ENCODE data around the gene GBF1.

Gene GBF1

GRCh38 chr10:102406815-102407214, 161.5 kb downstream of the GBF1 start:
- H3K27ac ChIP-seq (ENCODE audit: low read depth, low read length): no peak overlapping the region
- H3K4me1 ChIP-seq (ENCODE audit: control insufficient read depth, insufficient read depth, low read length, unreplicated experiment): peaks cover 20% of the 10 kb centered on the region

DNA sequence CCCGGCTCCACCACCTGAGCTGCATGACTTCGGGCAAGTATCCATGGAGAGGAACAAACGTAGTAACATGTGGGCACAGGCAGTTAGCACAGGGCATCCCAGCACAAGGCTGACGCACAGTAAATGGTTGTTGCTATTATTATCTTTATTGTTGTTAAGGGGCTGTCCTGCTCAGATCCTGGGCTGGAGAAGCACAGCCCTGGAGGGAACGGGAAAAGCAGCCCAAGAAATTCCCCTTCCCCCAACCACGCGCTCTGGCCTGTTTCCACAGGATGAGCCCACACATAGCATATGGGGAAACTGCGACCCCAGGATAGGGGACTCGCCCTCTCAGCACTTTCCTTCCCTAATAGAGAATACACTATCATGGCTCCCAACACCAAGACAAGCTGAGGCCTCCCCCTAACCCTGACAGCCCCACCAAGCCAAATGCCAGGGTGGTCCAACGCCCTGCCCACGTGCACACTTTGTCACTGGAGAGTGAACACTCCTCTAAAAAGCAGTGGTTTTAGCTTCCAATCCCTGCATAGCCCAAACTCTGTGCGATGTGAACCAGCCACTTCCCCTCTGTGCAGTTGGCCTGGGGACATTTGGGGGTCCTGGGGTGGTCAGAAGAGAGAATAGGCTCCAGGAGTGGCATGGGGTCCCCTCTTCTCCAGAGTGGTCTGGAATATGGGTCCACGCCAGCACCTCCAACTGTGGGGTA, 162.2 kb downstream of the GBF1 start:
- Histone ChIP-seq H2AFZ (ENCODE audit: low read length, unreplicated experiment) (no peak overlapping the region), H3K4me1 (ENCODE audit: control insufficient read depth, insufficient read depth, low read length, unreplicated experiment) (peaks cover 16% of the 10 kb centered on the region), H3K4me3 (ENCODE audit: low read depth, low read length) (no peak overlapping the region), H3K36me3 (ENCODE audit: insufficient read depth, low read length) (no peaks in the 10 kb centered on the region), H3K79me2 (ENCODE audit: control insufficient read depth, insufficient read depth, low read length, unreplicated experiment) (no peaks in the 10 kb centered on the region), H3K27me3 (ENCODE audit: insufficient read depth, low read length) (peaks cover 38% of the 10 kb centered on the region), H3K27ac (ENCODE audit: low read depth, low read length) (no peak overlapping the region)

More at GRCh38 chr10:102406815-102407214, 161.5 kb downstream of the GBF1 start:
- no peaks in the 10 kb centered on the region for H3K36me3 ChIP-seq (ENCODE audit: insufficient read depth, low read length)
- H3K4me3 ChIP-seq (ENCODE audit: low read depth, low read length): no peak overlapping the region
- no peaks in the 10 kb centered on the region for H3K79me2 ChIP-seq (ENCODE audit: control insufficient read depth, insufficient read depth, low read length, unreplicated experiment)
- no peak overlapping the region for H2AFZ ChIP-seq (ENCODE audit: low read length, unreplicated experiment)
- H3K27me3 ChIP-seq (ENCODE audit: insufficient read depth, low read length): peaks cover 38% of the 10 kb centered on the region

GRCh38 chr10:102408131-102408727, 162.9 kb downstream of the GBF1 start:
- Histone ChIP-seq H3K79me2 (ENCODE audit: control insufficient read depth, insufficient read depth, low read length, unreplicated experiment) (no peaks in the 10 kb centered on the region), H3K4me3 (ENCODE audit: low read depth, low read length) (peak overlapping the region; percentile 78), H3K27me3 (ENCODE audit: insufficient read depth, low read length) (peaks cover 38% of the 10 kb centered on the region), H3K27ac (ENCODE audit: low read depth, low read length) (no peak overlapping the region), H3K36me3 (ENCODE audit: insufficient read depth, low read length) (no peaks in the 10 kb centered on the region), H2AFZ (ENCODE audit: low read length, unreplicated experiment) (no peak overlapping the region), H3K4me1 (ENCODE audit: control insufficient read depth, insufficient read depth, low read length, unreplicated experiment) (peaks cover 20% of the 10 kb centered on the region)

- peak overlapping the region; percentile 62 for H2AFZ ChIP-seq (ENCODE audit: low read length, unreplicated experiment)
These were observed 163.6 kb downstream of the GBF1 start for GRCh38 chr10:102408728-102409603.

DNA sequence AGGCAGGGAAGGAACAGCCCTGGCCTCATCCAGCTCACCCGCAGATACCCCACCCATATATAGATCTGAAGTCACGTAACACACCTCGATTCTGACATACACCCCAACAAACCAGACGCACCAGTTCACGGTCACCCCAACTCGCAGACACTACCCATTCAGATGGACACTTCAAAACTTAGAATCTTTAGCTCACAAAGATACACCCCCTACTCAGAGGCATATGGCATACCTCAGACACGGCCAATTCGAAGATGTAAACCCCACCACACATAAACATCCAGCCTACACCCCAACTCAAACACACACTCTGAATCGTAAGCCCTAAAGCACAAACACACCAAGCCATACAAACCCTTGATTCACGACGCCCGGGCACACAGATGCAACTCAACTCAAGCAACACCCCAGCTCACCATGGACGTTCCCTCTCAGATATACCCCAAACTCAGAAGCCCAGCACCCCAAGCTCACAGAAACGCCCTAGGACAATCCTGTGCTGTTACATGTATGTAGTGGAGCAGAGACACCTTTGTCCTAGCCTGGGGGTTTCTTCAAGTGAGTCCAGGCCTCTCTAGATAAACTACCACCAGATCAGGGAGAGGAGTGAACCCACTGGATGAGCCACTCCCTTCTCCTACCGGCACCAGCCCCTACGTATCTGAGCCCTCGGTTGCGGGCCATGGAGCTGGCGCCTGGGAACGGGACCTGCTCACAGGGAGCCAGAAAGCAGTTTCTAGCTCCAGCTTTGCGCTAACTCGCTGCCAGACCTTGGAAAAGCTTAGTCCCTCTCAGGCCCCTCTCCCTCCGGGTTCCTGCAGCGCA, 164.5 kb downstream of the GBF1 start:
- H3K79me2 ChIP-seq (ENCODE audit: control insufficient read depth, insufficient read depth, low read length, unreplicated experiment): no peaks in the 10 kb centered on the region
- peaks cover 38% of the 10 kb centered on the region for H3K27me3 ChIP-seq (ENCODE audit: insufficient read depth, low read length)
- H3K4me3 ChIP-seq (ENCODE audit: low read depth, low read length): peak overlapping the region; percentile 72
- H2AFZ ChIP-seq (ENCODE audit: low read length, unreplicated experiment): no peak overlapping the region
- H3K27ac ChIP-seq (ENCODE audit: low read depth, low read length): no peak overlapping the region
- H3K4me1 ChIP-seq (ENCODE audit: control insufficient read depth, insufficient read depth, low read length, unreplicated experiment): peaks cover 21% of the 10 kb centered on the region
- no peaks in the 10 kb centered on the region for H3K36me3 ChIP-seq (ENCODE audit: insufficient read depth, low read length)

More at GRCh38 chr10:102408728-102409603, 163.6 kb downstream of the GBF1 start:
- Histone ChIP-seq H3K27ac (ENCODE audit: low read depth, low read length) (no peak overlapping the region), H3K27me3 (ENCODE audit: insufficient read depth, low read length) (peaks cover 38% of the 10 kb centered on the region), H3K4me3 (ENCODE audit: low read depth, low read length) (peak overlapping the region; percentile 78), H3K4me1 (ENCODE audit: control insufficient read depth, insufficient read depth, low read length, unreplicated experiment) (peaks cover 21% of the 10 kb centered on the region), H3K79me2 (ENCODE audit: control insufficient read depth, insufficient read depth, low read length, unreplicated experiment) (no peaks in the 10 kb centered on the region), H3K36me3 (ENCODE audit: insufficient read depth, low read length) (no peaks in the 10 kb centered on the region)

DNA sequence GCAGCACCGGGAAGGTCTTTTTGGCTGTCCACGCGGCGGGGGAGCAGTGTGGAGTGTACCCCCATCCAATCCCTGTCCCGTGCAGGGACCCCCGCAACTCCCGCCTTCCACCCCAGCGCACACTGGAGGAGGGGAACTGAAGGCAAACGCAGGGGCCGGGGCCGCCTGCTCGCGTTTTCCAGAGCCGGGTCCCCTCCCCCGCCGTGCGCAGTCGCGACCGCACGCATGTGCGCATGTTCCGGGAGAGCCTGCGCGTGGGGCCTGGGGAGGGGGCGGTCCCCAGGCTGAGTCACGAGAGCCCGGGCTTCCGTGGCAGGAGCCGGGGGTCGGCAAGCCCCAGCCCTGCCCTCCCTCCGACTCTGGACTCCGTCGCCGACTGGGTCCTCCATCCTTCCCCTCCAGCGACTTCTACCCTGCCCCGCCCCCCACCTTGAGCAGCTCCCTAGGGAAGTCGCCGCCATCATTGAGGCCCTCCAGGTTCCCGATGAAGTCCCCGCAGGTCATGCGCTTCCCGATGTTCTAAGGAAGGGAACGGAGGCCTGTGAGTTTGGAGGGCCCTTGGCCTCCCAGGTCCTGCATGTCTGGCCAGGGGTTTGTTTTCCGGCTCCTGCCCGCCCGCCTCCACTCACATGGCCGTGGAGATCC, 165.2 kb downstream of the GBF1 start:
- Histone ChIP-seq H3K27ac (ENCODE audit: low read depth, low read length) (no peak overlapping the region), H3K79me2 (ENCODE audit: control insufficient read depth, insufficient read depth, low read length, unreplicated experiment) (no peaks in the 10 kb centered on the region), H3K4me3 (ENCODE audit: low read depth, low read length) (peak overlapping the region; percentile 72), H3K27me3 (ENCODE audit: insufficient read depth, low read length) (peaks cover 38% of the 10 kb centered on the region), H3K36me3 (ENCODE audit: insufficient read depth, low read length) (no peaks in the 10 kb centered on the region), H2AFZ (ENCODE audit: low read length, unreplicated experiment) (no peak overlapping the region), H3K4me1 (ENCODE audit: control insufficient read depth, insufficient read depth, low read length, unreplicated experiment) (peaks cover 21% of the 10 kb centered on the region)

DNA sequence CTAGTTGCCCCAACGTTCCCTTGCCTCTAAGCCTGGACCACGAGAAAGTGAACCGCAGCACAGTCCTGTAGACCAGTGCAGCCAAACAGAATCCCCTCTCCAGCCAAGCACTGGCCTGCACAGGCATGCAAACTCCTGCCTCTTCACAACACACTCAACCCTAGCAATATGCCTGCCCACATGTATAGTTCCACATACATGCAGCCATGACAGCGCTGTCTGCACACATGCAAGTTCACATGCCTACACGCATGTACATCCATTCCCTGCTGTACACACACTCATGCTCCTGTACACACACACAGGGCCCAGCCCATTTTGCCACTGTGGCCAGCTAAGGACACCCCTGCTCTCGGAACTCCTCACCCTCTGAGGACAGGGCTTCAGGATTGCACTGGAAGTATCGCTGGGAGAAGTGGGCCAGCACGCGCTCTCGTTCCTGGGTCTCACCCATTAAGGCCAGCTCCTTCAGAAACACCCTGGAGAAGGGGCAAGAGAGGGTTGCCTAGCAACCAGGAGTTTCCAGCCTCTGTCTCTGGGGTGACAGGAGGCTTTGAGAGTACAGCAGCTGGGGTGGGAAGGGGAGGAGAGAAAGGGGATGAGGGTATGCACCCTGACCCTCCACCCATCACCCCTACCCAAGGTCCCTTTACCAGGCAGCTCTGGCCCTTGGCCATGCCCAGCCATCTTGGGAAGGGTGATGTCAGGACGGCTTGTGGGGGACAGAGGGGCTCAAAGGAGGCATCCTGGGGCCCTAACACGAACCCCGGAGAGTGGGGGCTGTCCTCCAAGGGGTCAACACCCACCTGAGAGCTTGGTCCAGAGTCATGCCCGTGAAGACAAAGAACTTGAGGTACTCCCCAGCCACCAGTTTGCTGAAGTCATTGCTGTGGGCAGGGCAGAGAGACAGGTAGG, 166.3 kb downstream of the GBF1 start:
- peaks cover 38% of the 10 kb centered on the region for H3K27me3 ChIP-seq (ENCODE audit: insufficient read depth, low read length)

DNA sequence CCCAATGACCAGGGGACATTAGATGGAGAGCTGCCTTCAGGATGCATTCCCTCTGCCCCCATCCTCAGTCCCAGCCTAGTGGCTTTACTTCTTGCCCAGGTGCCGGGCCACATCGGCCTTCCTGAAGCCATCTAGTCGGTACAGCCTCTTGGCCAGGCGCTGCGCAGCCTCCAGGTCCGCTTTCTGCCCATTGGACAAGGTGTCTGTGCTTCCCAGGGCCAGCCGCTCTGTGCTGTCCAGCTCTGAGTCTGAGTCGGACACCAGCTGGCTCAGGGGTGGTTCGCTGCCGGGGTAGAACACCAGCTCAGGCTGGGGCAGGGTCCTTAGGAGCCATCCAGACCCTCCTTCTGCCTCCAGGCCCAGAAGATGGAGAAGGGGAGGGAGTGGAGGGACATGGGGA, 167.0 kb downstream of the GBF1 start:
- Histone ChIP-seq H3K27me3 (ENCODE audit: insufficient read depth, low read length) (peaks cover 39% of the 10 kb centered on the region), H3K4me1 (ENCODE audit: control insufficient read depth, insufficient read depth, low read length, unreplicated experiment) (peaks cover 21% of the 10 kb centered on the region), H3K36me3 (ENCODE audit: insufficient read depth, low read length) (no peaks in the 10 kb centered on the region), H3K27ac (ENCODE audit: low read depth, low read length) (no peak overlapping the region), H3K79me2 (ENCODE audit: control insufficient read depth, insufficient read depth, low read length, unreplicated experiment) (no peaks in the 10 kb centered on the region), H2AFZ (ENCODE audit: low read length, unreplicated experiment) (no peak overlapping the region), H3K4me3 (ENCODE audit: low read depth, low read length) (no peak overlapping the region)

More for the DNA sequence above, 166.3 kb downstream of the GBF1 start:
- H2AFZ ChIP-seq (ENCODE audit: low read length, unreplicated experiment): no peak overlapping the region
- no peaks in the 10 kb centered on the region for H3K36me3 ChIP-seq (ENCODE audit: insufficient read depth, low read length)
- H3K27ac ChIP-seq (ENCODE audit: low read depth, low read length): no peak overlapping the region
- H3K4me3 ChIP-seq (ENCODE audit: low read depth, low read length): no peak overlapping the region
- no peaks in the 10 kb centered on the region for H3K79me2 ChIP-seq (ENCODE audit: control insufficient read depth, insufficient read depth, low read length, unreplicated experiment)
- peaks cover 21% of the 10 kb centered on the region for H3K4me1 ChIP-seq (ENCODE audit: control insufficient read depth, insufficient read depth, low read length, unreplicated experiment)

DNA sequence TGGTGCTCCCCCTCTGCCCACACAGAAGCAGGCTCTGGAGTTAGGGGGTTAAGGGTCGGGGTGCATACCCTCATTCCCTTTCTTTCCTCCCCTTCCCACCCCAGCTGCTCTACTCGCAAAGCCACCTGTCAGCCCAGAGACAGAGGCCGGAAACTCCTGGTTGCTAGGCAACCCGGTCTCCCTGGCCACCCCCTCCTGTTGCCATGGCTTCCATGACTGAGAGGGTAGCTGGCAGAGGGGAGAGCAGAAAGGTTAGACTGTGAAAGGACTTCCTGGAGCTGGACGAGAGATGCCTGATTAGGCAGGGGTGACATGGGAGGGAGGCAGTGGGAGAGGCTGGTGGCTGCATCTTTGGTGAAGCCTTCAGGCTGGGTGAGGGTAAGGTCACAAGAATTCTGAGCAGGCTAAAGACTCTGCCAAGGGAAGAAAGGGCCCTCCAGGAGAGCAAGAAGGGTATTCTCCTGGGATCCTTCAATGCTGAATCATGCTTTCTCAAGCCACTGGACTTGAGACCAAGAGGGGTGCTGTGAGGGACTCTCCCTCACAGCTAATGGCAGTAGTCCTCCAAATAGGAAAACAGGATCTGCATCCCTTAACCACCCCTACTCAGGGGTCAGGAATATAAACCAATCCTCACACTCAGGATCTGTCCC, 167.8 kb downstream of the GBF1 start:
- no peaks in the 10 kb centered on the region for H3K36me3 ChIP-seq (ENCODE audit: insufficient read depth, low read length)
- H3K27me3 ChIP-seq (ENCODE audit: insufficient read depth, low read length): peaks cover 42% of the 10 kb centered on the region
- no peaks in the 10 kb centered on the region for H3K79me2 ChIP-seq (ENCODE audit: control insufficient read depth, insufficient read depth, low read length, unreplicated experiment)
- H3K27ac ChIP-seq (ENCODE audit: low read depth, low read length): no peak overlapping the region
- H3K4me3 ChIP-seq (ENCODE audit: low read depth, low read length): no peak overlapping the region
- no peak overlapping the region for H2AFZ ChIP-seq (ENCODE audit: low read length, unreplicated experiment)
- H3K4me1 ChIP-seq (ENCODE audit: control insufficient read depth, insufficient read depth, low read length, unreplicated experiment): peaks cover 21% of the 10 kb centered on the region
